Measurements from ENCODE around the gene NEK5. TPM values are rescaled to one million over a fixed set of nuclear protein-coding genes. Genes with fewer than 3 reads are reported as not detected.

NEK5 gene
- total and polyA plus RNA-seq, 2 experiments from 2014 or later = 0.19 TPM; not detected in 1

DNA sequence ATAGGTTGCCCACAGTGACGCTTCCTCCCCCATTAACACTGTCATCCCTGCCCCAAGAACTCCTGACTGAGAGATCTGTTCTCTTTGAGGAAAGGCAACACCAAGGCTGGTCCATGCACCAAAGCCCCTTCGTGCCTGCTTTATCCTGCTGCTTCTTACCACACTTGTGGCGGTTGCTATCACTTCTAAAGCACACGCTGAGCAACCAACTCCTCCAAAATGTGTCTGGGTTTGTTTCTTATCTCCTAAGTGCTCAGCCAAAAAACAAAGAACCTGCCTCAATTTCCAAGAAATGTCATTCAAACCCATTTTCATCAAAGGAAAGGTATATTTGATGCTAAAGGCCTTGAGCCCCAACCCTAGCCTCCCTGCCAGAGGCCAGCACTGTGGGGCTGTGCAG is 132.2 kb downstream of the NEK5 start:
- in situ Hi-C loops (cut with MboI) = no loop called here
- Histone ChIP-seq H3K27ac (no peak overlapping the region), H4K20me1 (ENCODE audit: insufficient read depth) (no peaks in the 10 kb centered on the region), H3K36me3 (ENCODE audit: low read depth) (no peaks in the 10 kb centered on the region), H3K9me2 (ENCODE audit: insufficient read depth) (no peaks in the 10 kb centered on the region), H3K4me1 (ENCODE audit: insufficient read depth) (no peaks in the 10 kb centered on the region), H3K27me3 (replicated peaks; ENCODE audit: insufficient read depth) (peaks cover 53% of the 10 kb centered on the region), H3F3A (ENCODE audit: insufficient read depth) (no peaks in the 10 kb centered on the region), H3K79me2 (ENCODE audit: insufficient read depth) (no peaks in the 10 kb centered on the region), H3K9me3 (ENCODE audit: low read depth) (no peaks in the 10 kb centered on the region), H3K4me3 (no peak overlapping the region), H3K9ac (no peak overlapping the region), H3K4me2 (ENCODE audit: unreplicated experiment) (no peak overlapping the region), H2AFZ (no peak overlapping the region)
- TF ChIP-seq EZH2phosphoT487 (IDR thresholded peaks at IDR 0.05; ENCODE audit: insufficient read depth, low read depth) (no peak), EZH2 (IDR thresholded peaks at IDR 0.05; ENCODE audit: insufficient read depth, poor library complexity, severe bottlenecking) (no peak)
- WGBS, 2 experiments (ENCODE audit: low coverage in 1 of 2, low lambda C conversion rate in 2 of 2, missing lambda C conversion rate in 2 of 2) = 55 to 68% methylated on average over 4 of the region's 4 CpGs
- no peak for DNase-seq

DNA sequence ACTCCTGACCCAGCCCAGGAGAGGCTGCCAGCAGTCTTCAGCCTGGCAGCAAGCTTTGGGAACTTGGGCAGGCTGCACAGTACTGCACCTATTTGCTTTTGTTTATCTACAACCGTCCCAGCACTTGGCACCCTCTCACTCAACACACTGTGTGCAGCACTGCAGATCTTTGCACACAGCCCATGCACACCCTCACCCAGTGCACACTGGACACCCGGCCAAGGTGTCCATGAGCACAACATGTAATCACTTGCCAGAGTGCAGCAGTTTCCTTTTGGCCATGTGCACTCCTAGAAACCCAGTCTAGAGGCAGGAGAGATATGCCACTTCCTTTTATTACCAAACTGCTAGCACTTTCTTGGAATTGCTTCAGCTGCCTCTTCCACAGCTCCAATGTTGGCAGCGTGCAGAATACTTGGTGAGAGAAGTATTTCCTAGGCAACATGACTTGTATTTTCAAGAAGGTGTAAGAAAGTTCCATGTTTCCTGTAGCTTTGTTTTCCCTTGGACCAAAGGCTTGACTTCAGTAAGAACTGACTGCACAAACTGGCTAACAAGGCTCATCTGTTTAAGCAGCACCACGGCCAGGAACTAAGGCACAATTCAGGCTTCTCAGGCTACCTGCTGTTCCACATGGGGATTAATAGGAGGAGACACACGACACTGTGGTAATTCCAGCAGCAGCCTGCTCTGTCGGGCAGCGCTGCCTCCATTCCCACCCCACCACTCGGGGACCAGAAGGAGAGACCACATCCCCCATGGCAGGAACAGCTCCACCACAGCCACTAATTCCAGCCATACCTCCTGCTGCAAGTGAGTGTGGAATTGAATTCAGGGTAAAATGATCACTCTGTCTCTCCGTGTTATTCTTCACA is 133.0 kb downstream of the NEK5 start:
- Histone ChIP-seq H2AFZ (no peak overlapping the region), H3K36me3 (ENCODE audit: low read depth) (no peaks in the 10 kb centered on the region), H3K9me3 (ENCODE audit: low read depth) (no peaks in the 10 kb centered on the region), H3K9me2 (ENCODE audit: insufficient read depth) (no peaks in the 10 kb centered on the region), H3F3A (ENCODE audit: insufficient read depth) (no peaks in the 10 kb centered on the region), H3K4me3 (no peak overlapping the region), H3K79me2 (ENCODE audit: insufficient read depth) (no peaks in the 10 kb centered on the region), H3K9ac (no peak overlapping the region), H3K27ac (no peak overlapping the region), H4K20me1 (ENCODE audit: insufficient read depth) (no peaks in the 10 kb centered on the region), H3K4me2 (ENCODE audit: unreplicated experiment) (no peak overlapping the region), H3K27me3 (replicated peaks; ENCODE audit: insufficient read depth) (peaks cover 53% of the 10 kb centered on the region), H3K4me1 (ENCODE audit: insufficient read depth) (no peaks in the 10 kb centered on the region)
- no peak for TF ChIP-seq EZH2phosphoT487 (IDR thresholded peaks at IDR 0.05; ENCODE audit: insufficient read depth, low read depth)
- no peak for TF ChIP-seq EZH2 (IDR thresholded peaks at IDR 0.05; ENCODE audit: insufficient read depth, poor library complexity, severe bottlenecking)
- in situ Hi-C loops (cut with MboI) = no loop called here
- 1 to 4% methylated on average over 9 of the region's 9 CpGs for WGBS, 2 experiments (ENCODE audit: low coverage in 1 of 2, low lambda C conversion rate in 2 of 2, missing lambda C conversion rate in 2 of 2)
- DNase-seq = no peak

DNA sequence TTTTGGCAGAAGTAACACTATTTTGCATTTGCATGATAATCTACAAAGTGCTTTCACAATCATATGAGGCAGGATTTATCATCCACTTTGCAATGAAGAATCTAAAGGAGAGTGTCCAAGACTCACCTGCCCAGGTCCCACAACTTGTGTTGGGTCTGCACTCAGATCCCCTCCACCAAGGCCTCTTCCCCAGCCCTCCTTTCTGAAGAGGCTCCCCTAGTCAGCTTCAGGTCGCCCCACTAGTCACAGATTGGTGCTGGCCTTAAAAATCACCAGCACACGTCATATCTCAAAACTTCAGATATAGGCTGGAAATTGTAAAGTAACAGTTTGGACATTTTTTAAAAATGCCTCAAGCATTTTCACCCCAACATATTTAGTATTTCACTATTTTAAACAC is 135.2 kb downstream of the NEK5 start:
- Histone ChIP-seq H3K36me3 (ENCODE audit: low read depth) (no peaks in the 10 kb centered on the region), H3K27ac (no peak overlapping the region), H3K4me3 (no peak overlapping the region), H3K9ac (no peak overlapping the region), H3K4me1 (ENCODE audit: insufficient read depth) (no peaks in the 10 kb centered on the region), H3K9me3 (ENCODE audit: low read depth) (no peaks in the 10 kb centered on the region), H3K79me2 (ENCODE audit: insufficient read depth) (no peaks in the 10 kb centered on the region), H3F3A (ENCODE audit: insufficient read depth) (no peaks in the 10 kb centered on the region), H4K20me1 (ENCODE audit: insufficient read depth) (no peaks in the 10 kb centered on the region), H3K9me2 (ENCODE audit: insufficient read depth) (no peaks in the 10 kb centered on the region), H2AFZ (no peak overlapping the region), H3K27me3 (replicated peaks; ENCODE audit: insufficient read depth) (peaks cover 43% of the 10 kb centered on the region), H3K4me2 (ENCODE audit: unreplicated experiment) (no peak overlapping the region)
- TF ChIP-seq EZH2phosphoT487 (IDR thresholded peaks at IDR 0.05; ENCODE audit: insufficient read depth, low read depth) (no peak), EZH2 (IDR thresholded peaks at IDR 0.05; ENCODE audit: insufficient read depth, poor library complexity, severe bottlenecking) (no peak)
- in situ Hi-C loops (cut with MboI) = no loop called here
- no peak for DNase-seq
- WGBS, 2 experiments (ENCODE audit: low coverage in 1 of 2, low lambda C conversion rate in 2 of 2, missing lambda C conversion rate in 2 of 2) = 51 to 58% methylated on average over 2 of the region's 2 CpGs

DNA sequence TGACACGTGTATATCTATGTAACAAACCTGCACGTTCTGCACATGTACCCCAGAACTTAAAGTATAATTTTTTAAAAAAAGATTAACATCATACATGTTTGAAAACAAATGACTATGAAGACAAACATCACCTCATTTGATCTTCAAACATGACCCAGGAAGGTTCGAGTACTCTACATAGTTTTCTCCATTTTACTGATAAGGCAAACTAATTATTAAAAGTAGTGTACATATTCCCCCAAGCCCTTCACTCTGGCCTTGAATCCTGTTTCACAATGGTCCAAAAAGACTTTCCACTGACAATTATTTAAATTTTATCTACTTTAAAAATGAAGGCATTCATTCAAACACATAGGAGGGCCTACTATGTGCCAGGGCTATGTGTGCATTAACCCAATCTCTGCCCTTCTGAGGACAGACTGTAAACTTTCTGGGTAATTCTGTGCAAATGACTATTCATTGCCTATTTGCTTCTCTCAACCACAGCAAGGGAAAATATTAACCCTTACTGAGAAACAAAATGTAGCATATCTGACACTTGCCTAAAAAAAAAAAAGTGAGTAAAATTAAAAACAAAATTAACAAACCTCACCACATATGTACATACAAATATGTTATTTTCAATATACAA is 139.8 kb downstream of the NEK5 start:
- no peaks in the 10 kb centered on the region for H3F3A ChIP-seq (ENCODE audit: insufficient read depth)
- H3K4me2 ChIP-seq (ENCODE audit: unreplicated experiment) = no peak overlapping the region
- in situ Hi-C loops (cut with MboI) = no loop called here
- H3K9me2 ChIP-seq (ENCODE audit: insufficient read depth) = no peaks in the 10 kb centered on the region
- H3K4me1 ChIP-seq (ENCODE audit: insufficient read depth) = no peaks in the 10 kb centered on the region
- H3K79me2 ChIP-seq (ENCODE audit: insufficient read depth) = no peaks in the 10 kb centered on the region
- H4K20me1 ChIP-seq (ENCODE audit: insufficient read depth) = no peaks in the 10 kb centered on the region
- no peak for TF ChIP-seq EZH2phosphoT487 (IDR thresholded peaks at IDR 0.05; ENCODE audit: insufficient read depth, low read depth)
- no peak for TF ChIP-seq EZH2 (IDR thresholded peaks at IDR 0.05; ENCODE audit: insufficient read depth, poor library complexity, severe bottlenecking)
- no peaks in the 10 kb centered on the region for H3K36me3 ChIP-seq (ENCODE audit: low read depth)
- no peak overlapping the region for H3K27ac ChIP-seq
- H3K9me3 ChIP-seq (ENCODE audit: low read depth) = no peaks in the 10 kb centered on the region
- DNase-seq = no peak
- peaks cover 5% of the 10 kb centered on the region; the same call in 1 of the 2 replicates for H3K27me3 ChIP-seq (replicated peaks; ENCODE audit: insufficient read depth)
- WGBS, 2 experiments (ENCODE audit: low coverage in 1 of 2, low lambda C conversion rate in 2 of 2, missing lambda C conversion rate in 2 of 2) = 56 to 62% methylated on average over 3 of the region's 3 CpGs
- H3K4me3 ChIP-seq = no peak overlapping the region
- H2AFZ ChIP-seq = no peak overlapping the region
- H3K9ac ChIP-seq = no peak overlapping the region

Other genes starting within 250 kb of the NEK5 start
- 0.32 and 1.5 TPM in 2 replicates for gene ATP7B, start 117.6 kb downstream of the NEK5 start, total RNA-seq (2014; rRNA removed; shearing (Covaris generic))
- 0.09 and 0.10 TPM in 2 replicates for gene ATP7B, start 117.6 kb downstream of the NEK5 start, polyA plus RNA-seq (2016; fragmentation: Nextera tagmentation; extraction: Ambion mirVana)
- 24.8 and 33.3 TPM in 2 replicates for gene ALG11, start 116.7 kb downstream of the NEK5 start, total RNA-seq (2014; rRNA removed; shearing (Covaris generic))
- 30.4 and 31.6 TPM in 2 replicates for gene ALG11, start 116.7 kb downstream of the NEK5 start, polyA plus RNA-seq (2016; fragmentation: Nextera tagmentation; extraction: Ambion mirVana)
- 12.4 and 14.0 TPM in 2 replicates for gene UTP14C, start 104.4 kb downstream of the NEK5 start, total RNA-seq (2014; rRNA removed; shearing (Covaris generic))
- gene UTP14C, start 104.4 kb downstream of the NEK5 start, polyA plus RNA-seq (2016; fragmentation: Nextera tagmentation; extraction: Ambion mirVana) = 5.7 and 6.1 TPM in 2 replicates
- gene NEK3, start 30.5 kb upstream of the NEK5 start, total RNA-seq (2014; rRNA removed; shearing (Covaris generic)) = 8.9 and 12.0 TPM in 2 replicates
- gene NEK3, start 30.5 kb upstream of the NEK5 start, polyA plus RNA-seq (2016; fragmentation: Nextera tagmentation; extraction: Ambion mirVana) = 8.8 and 11.1 TPM in 2 replicates

Measured in GM23248 (cell line).